ENCODE data around the gene CTNND2.

GRCh38 chr5:10932426-10932825, 971.8 kb downstream of the CTNND2 start:
- no peak for TF ChIP-seq CTCF (IDR thresholded peaks at IDR 0.05)
- TF ChIP-seq POLR2A (IDR thresholded peaks at IDR 0.05): no peak
